ENCODE data around the gene CTIF. TPM values are rescaled to one million over a fixed set of nuclear protein-coding genes. Genes with fewer than 3 reads are reported as not detected.

The CTIF gene
- total and polyA plus RNA-seq, 12 donors = 44.5 to 74.1 (median 58.9) TPM

DNA sequence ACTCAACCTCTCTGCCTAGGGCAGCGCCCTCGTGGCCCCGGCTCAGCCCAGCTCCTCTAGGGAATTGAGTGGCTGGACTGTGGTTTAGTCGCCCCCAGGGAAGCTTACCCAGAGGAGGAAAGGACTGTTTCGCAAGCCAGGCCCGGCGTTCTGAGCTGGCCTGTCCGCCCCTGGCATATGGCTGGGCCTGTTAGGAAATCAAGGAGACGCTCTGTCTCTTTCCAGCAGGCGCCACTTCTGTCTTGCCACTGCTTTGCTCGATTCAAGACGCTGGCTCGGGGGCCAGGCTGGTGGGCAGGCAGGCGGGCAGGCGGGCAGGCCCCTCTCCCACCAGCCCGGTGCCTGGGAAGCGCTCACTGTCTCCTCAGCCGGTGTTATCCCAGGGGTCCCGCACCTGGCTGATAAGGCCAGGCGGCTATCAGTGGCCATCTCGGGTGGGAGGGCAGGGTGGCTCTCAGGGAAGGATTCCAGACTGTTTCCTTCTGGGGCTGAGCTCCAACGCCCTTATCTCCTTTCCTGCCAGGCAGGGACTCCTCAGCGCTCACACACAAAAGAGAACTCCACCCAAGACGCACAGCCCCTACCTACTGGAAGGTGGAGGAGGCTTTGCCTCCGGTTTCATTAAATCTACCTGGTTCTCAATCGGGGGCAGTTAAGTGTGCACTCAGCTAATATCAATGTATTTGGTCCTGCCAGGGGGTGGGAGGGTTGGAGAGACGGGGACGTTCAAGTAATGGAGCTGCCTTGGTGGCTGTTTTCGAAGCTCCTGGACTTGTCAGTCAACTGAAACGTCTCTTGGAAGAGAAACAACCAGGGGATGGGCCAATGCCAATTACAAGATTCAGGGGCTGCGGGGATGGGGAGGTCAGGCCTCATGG lies 302.8 kb downstream of the CTIF start:
- TF ChIP-seq, protein P1, sequence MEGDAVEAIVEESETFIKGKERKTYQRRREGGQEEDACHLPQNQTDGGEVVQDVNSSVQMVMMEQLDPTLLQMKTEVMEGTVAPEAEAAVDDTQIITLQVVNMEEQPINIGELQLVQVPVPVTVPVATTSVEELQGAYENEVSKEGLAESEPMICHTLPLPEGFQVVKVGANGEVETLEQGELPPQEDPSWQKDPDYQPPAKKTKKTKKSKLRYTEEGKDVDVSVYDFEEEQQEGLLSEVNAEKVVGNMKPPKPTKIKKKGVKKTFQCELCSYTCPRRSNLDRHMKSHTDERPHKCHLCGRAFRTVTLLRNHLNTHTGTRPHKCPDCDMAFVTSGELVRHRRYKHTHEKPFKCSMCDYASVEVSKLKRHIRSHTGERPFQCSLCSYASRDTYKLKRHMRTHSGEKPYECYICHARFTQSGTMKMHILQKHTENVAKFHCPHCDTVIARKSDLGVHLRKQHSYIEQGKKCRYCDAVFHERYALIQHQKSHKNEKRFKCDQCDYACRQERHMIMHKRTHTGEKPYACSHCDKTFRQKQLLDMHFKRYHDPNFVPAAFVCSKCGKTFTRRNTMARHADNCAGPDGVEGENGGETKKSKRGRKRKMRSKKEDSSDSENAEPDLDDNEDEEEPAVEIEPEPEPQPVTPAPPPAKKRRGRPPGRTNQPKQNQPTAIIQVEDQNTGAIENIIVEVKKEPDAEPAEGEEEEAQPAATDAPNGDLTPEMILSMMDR (IDR thresholded peaks at IDR 0.05) = no peak
- no peaks in the 10 kb centered on the region for H3K36me3 ChIP-seq
- intact Hi-C loops (cut with DNase I) = loop anchor here in 5 of 10 donors (2.0 to 10.0 kb wide), 8 partner anchors 46 to 161 kb away; no protein-coding TSS in a partner anchor
- 61 to 69% methylated on average over 30 to 31 of the region's 31 CpGs for WGBS, 2 donors
- peaks cover 12 to 75% (median 60%) of the 10 kb centered on the region in 9 donors for H3K4me1 ChIP-seq
- no peaks in the 10 kb centered on the region for H3K27me3 ChIP-seq
- peak overlapping the region in 2 of 10 donors; percentile 3 to 10 for H3K4me3 ChIP-seq
- H3K9me3 ChIP-seq = no peaks in the 10 kb centered on the region
- H3K27ac ChIP-seq = peak overlapping the region; percentile 72 to 94 (median 84)
- ATAC-seq (peak; percentile 24 to 67 (median 60)), DNase-seq (peak; percentile 41 to 58)

DNA sequence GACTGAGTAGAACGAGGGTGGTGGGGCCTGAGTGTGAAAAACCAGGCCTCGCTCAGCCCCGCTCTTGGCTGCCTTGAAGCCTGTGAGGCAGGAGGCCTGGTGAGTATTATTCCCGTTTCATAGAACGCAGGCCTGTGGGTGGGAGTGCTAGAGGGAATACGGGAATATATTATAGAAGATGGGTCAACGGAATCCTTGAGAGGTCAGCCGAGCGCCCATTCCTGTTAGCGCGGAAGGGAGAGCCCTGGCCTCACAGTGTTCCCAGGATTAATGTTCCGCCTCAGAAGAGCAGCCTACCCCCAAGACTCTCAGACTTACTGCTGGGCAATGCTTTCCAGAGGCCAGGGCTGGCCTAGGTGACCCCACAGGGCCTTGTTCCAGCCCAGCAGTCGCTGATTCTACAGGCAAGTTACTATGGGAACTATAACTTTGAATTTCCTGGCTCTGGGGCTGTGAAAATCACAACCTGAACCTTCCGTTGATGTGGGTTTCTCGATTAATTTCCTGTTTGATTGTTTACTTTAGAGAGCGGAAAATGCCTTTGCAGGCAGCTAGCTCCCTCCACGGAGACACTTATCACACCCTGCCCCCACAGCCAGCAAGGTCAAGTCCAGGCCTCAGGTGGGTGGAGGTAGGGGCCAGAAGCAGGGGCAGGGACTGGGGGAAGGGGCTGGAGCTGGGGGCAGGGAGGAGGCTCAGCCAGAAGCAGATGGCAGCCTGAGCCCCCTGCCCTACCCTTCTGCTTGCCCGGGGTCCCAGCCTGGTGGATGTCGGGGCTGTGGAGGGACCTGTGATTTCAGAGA lies 303.6 kb downstream of the CTIF start:
- Histone ChIP-seq H3K27me3 (no peaks in the 10 kb centered on the region), H3K27ac (peak overlapping the region; percentile 72 to 94 (median 84)), H3K4me3 (no peak overlapping the region), H3K9me3 (no peaks in the 10 kb centered on the region), H3K4me1 (peaks cover 12 to 78% (median 63%) of the 10 kb centered on the region in 9 donors), H3K36me3 (no peaks in the 10 kb centered on the region)
- intact Hi-C loops (cut with DNase I) = loop anchor here in 5 of 10 donors (2.0 to 10.0 kb wide), 8 partner anchors 45 to 162 kb away; no protein-coding TSS in a partner anchor
- TF ChIP-seq, protein P1 (IDR thresholded peaks at IDR 0.05) = no peak
- 58 to 67% methylated on average over 19 of the region's 19 CpGs for WGBS, 2 donors
- DNase-seq (peak; percentile 42 to 65), ATAC-seq (peak; percentile 37 to 85 (median 76))

DNA sequence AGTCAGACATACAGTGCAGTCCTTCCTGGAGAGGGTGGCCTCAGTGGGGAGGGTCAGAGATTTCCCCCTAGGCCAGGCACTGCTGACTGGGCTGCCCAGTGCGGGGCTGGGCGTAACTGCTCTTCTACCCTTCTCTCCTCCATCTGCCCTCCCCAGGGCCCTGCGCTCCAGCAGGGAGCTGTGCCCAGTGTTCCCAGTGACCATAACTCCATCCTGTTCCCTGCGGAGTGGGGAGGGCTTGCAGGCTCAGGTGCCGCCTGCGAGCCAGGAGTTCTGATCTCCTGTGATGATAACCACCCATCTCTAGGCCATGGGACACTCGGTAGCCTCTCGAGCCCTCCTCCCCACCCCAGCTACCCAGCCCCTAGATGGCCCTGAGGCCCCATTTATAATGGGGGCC lies 304.3 kb downstream of the CTIF start:
- ATAC-seq (peak in 4 of 8 donors; percentile 1 to 19 (median 6)), DNase-seq (no peak)
- Histone ChIP-seq H3K36me3 (no peaks in the 10 kb centered on the region), H3K4me1 (peaks cover 15 to 85% (median 70%) of the 10 kb centered on the region in 9 donors), H3K4me3 (no peak overlapping the region), H3K27me3 (no peaks in the 10 kb centered on the region), H3K9me3 (no peaks in the 10 kb centered on the region), H3K27ac (peak overlapping the region; percentile 51 to 94 (median 83))
- 75 to 83% methylated on average over 8 of the region's 8 CpGs for WGBS, 2 donors
- TF ChIP-seq, protein P1 (IDR thresholded peaks at IDR 0.05) = no peak
- intact Hi-C loops (cut with DNase I) = loop anchor here in 5 of 10 donors (2.0 to 10.0 kb wide), 8 partner anchors 44 to 162 kb away; no protein-coding TSS in a partner anchor

DNA sequence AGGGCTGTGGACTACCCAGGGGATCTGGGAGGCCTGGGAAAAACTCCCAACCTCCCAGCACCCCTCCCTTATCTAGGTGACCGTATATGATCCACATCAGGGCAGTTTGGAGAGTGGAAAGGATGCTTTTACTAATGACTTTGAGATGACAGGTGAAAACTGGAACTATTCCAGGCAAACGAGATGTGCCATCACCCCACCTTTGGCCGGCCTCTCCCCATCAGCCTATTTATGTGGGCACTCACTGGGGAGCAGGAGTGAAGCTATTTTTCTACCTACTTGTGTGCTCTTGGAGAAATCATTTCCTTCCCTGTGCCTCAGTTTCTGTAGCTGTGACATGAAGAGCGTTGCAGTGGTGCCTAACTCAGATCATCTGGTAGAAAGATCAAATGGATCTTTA lies 304.8 kb downstream of the CTIF start:
- DNase-seq = no peak
- peaks cover 19 to 86% (median 74%) of the 10 kb centered on the region in 9 donors for H3K4me1 ChIP-seq

More for the DNA sequence above, 304.8 kb downstream of the CTIF start:
- WGBS, 2 donors = 78 to 85% methylated on average over 4 of the region's 4 CpGs
- intact Hi-C loops (cut with DNase I) = loop anchor here in 5 of 10 donors (2.0 to 10.0 kb wide), 8 partner anchors 44 to 163 kb away; no protein-coding TSS in a partner anchor
- H3K27ac ChIP-seq = peak overlapping the region in 9 of 10 donors; percentile 61 to 94 (median 84)
- ATAC-seq = no peak
- TF ChIP-seq, protein P1 (IDR thresholded peaks at IDR 0.05) = no peak
- no peak overlapping the region for H3K4me3 ChIP-seq
- H3K36me3 ChIP-seq = no peaks in the 10 kb centered on the region
- no peaks in the 10 kb centered on the region for H3K27me3 ChIP-seq
- H3K9me3 ChIP-seq = no peaks in the 10 kb centered on the region

All from heart right ventricle (tissue), 16 donors.